HCT116 (cell line): Measurements from ENCODE around the gene STK24. TPM values are rescaled to one million over a fixed set of nuclear protein-coding genes. Genes with fewer than 3 reads are reported as not detected.

Source experiments
- ATAC-seq: fragments of 200-7000 bp; cut with Tn5 transposase; 2 replicates; pipeline ENCODE4 v1.9.1; 2020; ENCODE audit warnings: mild to moderate bottlenecking, moderate library complexity
- BruUV-seq: library from RNA; stranded (reverse); fragments of 400-500 nt; replicated peaks from 2 replicates; lab custom pipeline; 2021; lab: Mats Ljungman, UMichigan
- CTCF ChIA-PET: fragments of 300-600 bp; sonication (Branson Sonifier 250); formaldehyde crosslinking; loops from one replicate; lab custom pipeline; 2021; ENCODE audit warnings: antibody characterized with exemption; lab: Charles Lee
- POLR2A ChIA-PET: fragments of 300-600, 350-600 bp; sonication (Branson Sonifier 250); formaldehyde crosslinking; loops from one replicate; lab custom pipeline; 2021; ENCODE audit warnings: antibody characterized with exemption; lab: Charles Lee
- RAD21 ChIA-PET, 2 experiments: fragments of 300-600 bp; sonication (Branson Sonifier 250); formaldehyde crosslinking; loops; one replicate each; lab custom pipeline; 2023; ENCODE audit warnings: low total read pairs in 2 of 2; ENCODE audit not compliant: uncharacterized antibody in 2 of 2, unreplicated experiment in 2 of 2, low non-redundant PET in 1 of 2; lab: Charles Lee
- DNase-seq: peaks from one replicate; pipeline ENCODE4 v3.0.0-alpha.2; 2010; ENCODE audit warnings: low read depth, low spot score
- H2AFZ ChIP-seq: fragments of 200-600 bp; shearing (Covaris generic), sonication (generic); 2 replicates; pipeline ENCODE4 v1.6.1; 2017; ENCODE audit warnings: low read depth, mixed run types, mixed read lengths, antibody characterized with exemption, low read length; ENCODE audit not compliant: poor library complexity, severe bottlenecking
- H3K27ac ChIP-seq: 2 replicates; pipeline ENCODE4 v1.5.1; 2012; ENCODE audit warnings: low read depth, low read length
- H3K27me3 ChIP-seq: fragments of 200-600 bp; sonication (generic); 2 replicates; pipeline ENCODE4 v1.6.1; 2016; ENCODE audit warnings: mixed run types, low read length, mixed read lengths; ENCODE audit not compliant: insufficient read depth
- H3K36me3 ChIP-seq, 2 experiments: fragments of 200-500 bp in 1 of 2; fragments of 200-600 bp in 1 of 2; sonication (Bioruptor generic) in 1 of 2; sonication (generic) in 1 of 2; 2 replicates each; pipeline versions ENCODE4 v1.5.1 to v1.6.1; 2014 to 2016; ENCODE audit warnings: low read length in 2 of 2, inconsistent platforms in 1 of 2, mixed read lengths in 1 of 2, mixed run types in 1 of 2; ENCODE audit not compliant: insufficient read depth in 2 of 2, control insufficient read depth in 1 of 2
- H3K4me1 ChIP-seq, 2 experiments: fragments of 200-600 bp in 1 of 2; sonication (generic) in 1 of 2; 2 replicates each; pipeline versions ENCODE4 v1.5.1 to v1.6.1; 2012 to 2017; ENCODE audit warnings: low read length in 2 of 2, inconsistent platforms in 1 of 2, mild to moderate bottlenecking in 1 of 2, mixed read lengths in 1 of 2, mixed run types in 1 of 2, moderate library complexity in 1 of 2; ENCODE audit not compliant: insufficient read depth in 2 of 2, control insufficient read depth in 1 of 2
- H3K4me2 ChIP-seq: fragments of 200-600 bp; sonication (generic); 2 replicates; pipeline ENCODE4 v1.6.1; 2017; ENCODE audit warnings: mixed run types, low read length, mixed read lengths
- H3K4me3 ChIP-seq, 2 experiments: fragments of 200-600 bp in 1 of 2; sonication (generic) in 1 of 2; replicated peaks in 1 of 2; 2 replicates each; pipeline ENCODE4 v1.5.1; 2011 to 2016; ENCODE audit warnings: low read length in 2 of 2, control low read depth in 1 of 2, low read depth in 1 of 2, mild to moderate bottlenecking in 1 of 2, mixed read lengths in 1 of 2, mixed run types in 1 of 2
- H3K79me2 ChIP-seq: fragments of 200-600 bp; sonication (generic); 2 replicates; pipeline ENCODE4 v1.6.1; 2017; ENCODE audit warnings: mild to moderate bottlenecking, mixed run types, low read length, moderate library complexity, mixed read lengths; ENCODE audit not compliant: insufficient read depth
- H3K9ac ChIP-seq: fragments of 200-600 bp; sonication (generic); 2 replicates; pipeline ENCODE4 v1.6.1; 2016; ENCODE audit warnings: low read length, mixed read lengths
- H3K9me2 ChIP-seq: fragments of 200-600 bp; sonication (generic), shearing (Covaris generic); 2 replicates; pipeline ENCODE4 v1.6.1; 2017; ENCODE audit warnings: mixed run types, mild to moderate bottlenecking, moderate library complexity; ENCODE audit not compliant: insufficient read depth
- H3K9me3 ChIP-seq, 2 experiments: fragments of 200-500 bp in 1 of 2; fragments of 200-600 bp in 1 of 2; sonication (Bioruptor generic) in 1 of 2; sonication (generic) in 1 of 2; 2 replicates each; pipeline ENCODE4 v1.6.1; 2014 to 2017; ENCODE audit warnings: low read length in 2 of 2, mixed read lengths in 2 of 2, inconsistent platforms in 1 of 2, low read depth in 1 of 2, mild to moderate bottlenecking in 1 of 2, mixed run types in 1 of 2, moderate library complexity in 1 of 2; ENCODE audit not compliant: control insufficient read depth in 1 of 2, insufficient read depth in 1 of 2
- H4K20me1 ChIP-seq: fragments of 200-600 bp; sonication (generic), shearing (Covaris generic); 2 replicates; pipeline ENCODE4 v1.6.1; 2017; ENCODE audit warnings: mixed run types, mild to moderate bottlenecking, moderate library complexity; ENCODE audit not compliant: insufficient read depth
- CBX3 ChIP-seq: IDR thresholded peaks from 2 replicates; pipeline ENCODE4 v1.6.1; 2012; ENCODE audit warnings: low read depth
- CEBPB ChIP-seq: IDR thresholded peaks from 2 replicates; pipeline ENCODE4 v1.6.1; 2012; ENCODE audit warnings: low read depth
- EGR1 ChIP-seq: IDR thresholded peaks from 2 replicates; pipeline ENCODE4 v1.6.1; 2012; ENCODE audit warnings: low read depth
- EZH2 ChIP-seq: fragments of 200-600 bp; sonication (generic); IDR thresholded peaks from 2 replicates; pipeline ENCODE4 v1.6.1; 2017; ENCODE audit warnings: antibody characterized with exemption, mixed run types
- EZH2phosphoT487 ChIP-seq: fragments of 200-600 bp; IDR thresholded peaks from 2 replicates; pipeline ENCODE4 v1.6.1; 2018; ENCODE audit warnings: antibody characterized with exemption, borderline replicate concordance
- FOSL1 ChIP-seq: IDR thresholded peaks from 2 replicates; pipeline ENCODE4 v1.6.1; 2012; ENCODE audit warnings: low read depth
- POLR2A ChIP-seq: IDR thresholded peaks from 2 replicates; pipeline ENCODE4 v1.7.0; 2011; ENCODE audit warnings: borderline replicate concordance; ENCODE audit not compliant: insufficient read depth, insufficient read length; ENCODE audit errors: extremely low read depth
- POLR2AphosphoS5 ChIP-seq: IDR thresholded peaks from 2 replicates; pipeline ENCODE4 v1.6.1; 2011; ENCODE audit warnings: mild to moderate bottlenecking, low read depth, low read length, moderate library complexity
- RAD21 ChIP-seq: IDR thresholded peaks from 2 replicates; pipeline ENCODE4 v1.6.1; 2012; ENCODE audit warnings: low read depth, mild to moderate bottlenecking
- SRF ChIP-seq: IDR thresholded peaks from 2 replicates; pipeline ENCODE4 v1.6.1; 2012; ENCODE audit warnings: low read depth
- TCF7L2 ChIP-seq: IDR thresholded peaks from 2 replicates; pipeline ENCODE4 v1.7.0; 2011; ENCODE audit warnings: borderline replicate concordance, inconsistent platforms; ENCODE audit not compliant: insufficient read depth, insufficient read length; ENCODE audit errors: extremely low read depth
- YY1 ChIP-seq: IDR thresholded peaks from 2 replicates; pipeline ENCODE4 v1.6.1; 2011; ENCODE audit warnings: low read length, low read depth, moderate library complexity, mild to moderate bottlenecking; ENCODE audit not compliant: insufficient replicate concordance; ENCODE audit errors: extremely low read depth
- ZNF274 ChIP-seq: fragments of 200-500 bp; sonication (Bioruptor generic); IDR thresholded peaks from 2 replicates; pipeline ENCODE4 v1.6.1; 2014; ENCODE audit warnings: mild to moderate bottlenecking, low read depth, low read length, inconsistent platforms
- intact Hi-C: fragments of 100-400 bp; cut with micrococcal nuclease; formaldehyde crosslinking; loops from 2 replicates; pipeline ENCODE4 v1.10.0; 2022
- total RNA-seq: library from RNA; stranded (reverse); gene quantifications from one replicate; pipeline ENCODE4 v1.2.1, GENCODE V29; 2021; ENCODE audit not compliant: unreplicated experiment
- TF ChIP-seq, protein P1 (sequence below), 3 experiments: fragments of 200-600 bp in 1 of 3; sonication (generic) in 1 of 3; IDR thresholded peaks in 2 of 3; conservative IDR thresholded peaks in 1 of 3; 2 replicates each; pipeline ENCODE4 v1.5.1; 2012 to 2017; ENCODE audit warnings: low read depth in 2 of 3, low read length in 2 of 3, antibody characterized with exemption in 1 of 3, borderline replicate concordance in 1 of 3, control low read depth in 1 of 3, mild to moderate bottlenecking in 1 of 3, mixed read lengths in 1 of 3, mixed run types in 1 of 3, moderate library complexity in 1 of 3; ENCODE audit not compliant: insufficient read depth in 1 of 3
- TF ChIP-seq, protein P2 (sequence below): IDR thresholded peaks from 2 replicates; pipeline ENCODE4 v1.6.1; 2011; ENCODE audit warnings: mild to moderate bottlenecking, low read length, moderate library complexity; ENCODE audit not compliant: insufficient replicate concordance; ENCODE audit errors: extremely low read depth
- TF ChIP-seq, protein P3 (sequence below): IDR thresholded peaks from 2 replicates; pipeline ENCODE4 v1.6.1; 2012
- TF ChIP-seq, protein P4 (sequence below): IDR thresholded peaks from 2 replicates; pipeline ENCODE4 v1.6.1; 2012; ENCODE audit warnings: low read depth
- TF ChIP-seq, protein P5 (sequence below): IDR thresholded peaks from 2 replicates; pipeline ENCODE4 v1.6.1; 2012

The STK24 gene
- total RNA-seq, 1 experiment from 2014 or later, result 137 TPM

DNA sequence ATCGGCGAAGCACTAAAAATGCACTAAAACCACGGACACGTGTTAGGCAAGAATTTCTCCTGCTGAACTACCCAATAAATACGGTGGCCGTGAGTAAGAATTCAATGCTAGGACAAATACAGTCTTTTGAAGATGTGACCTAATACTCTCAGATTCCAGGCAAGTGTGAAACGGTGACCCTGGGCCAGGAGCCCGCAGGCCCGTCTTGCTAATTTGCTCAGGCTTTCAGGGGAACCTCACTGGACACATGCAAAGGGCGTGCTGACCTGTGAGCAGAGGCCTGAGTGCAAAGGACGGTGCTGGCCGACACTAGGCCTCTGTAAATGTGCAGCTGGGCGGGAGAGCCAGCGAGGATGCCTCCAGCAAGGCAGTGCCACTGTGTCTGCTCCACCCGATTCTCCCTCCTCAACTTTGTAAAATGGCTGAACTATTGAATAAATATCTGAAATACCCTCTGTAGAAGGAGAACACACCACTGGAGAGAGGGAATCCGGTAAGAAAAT lies 70.1 kb downstream of the STK24 start:
- DNase-seq (no peak), ATAC-seq (no peak)
- Histone ChIP-seq H3K9ac (no peak overlapping the region), H4K20me1 (peaks cover 5% of the 10 kb centered on the region; the same call in 1 of the 2 replicates), H3K36me3 (no peaks in the 10 kb centered on the region), H3K27me3 (no peaks in the 10 kb centered on the region), H2AFZ (no peak overlapping the region), H3K9me2 (no peaks in the 10 kb centered on the region), H3K4me3 (no peak overlapping the region), H3K9me3 (no peaks in the 10 kb centered on the region), H3K4me2 (no peak overlapping the region), H3K27ac (peak overlapping the region; percentile 39), H3K4me1 (peaks cover 41 to 53% of the 10 kb centered on the region in 2 experiments), H3K79me2 (peaks cover 100% of the 10 kb centered on the region)
- ChIA-PET POLR2A (interaction anchor here (1.1 to 3.3 kb wide), 2 partner anchors 22 to 65 kb away, joined by 3 to 23 read pairs; no protein-coding TSS in a partner anchor), CTCF (interaction anchor here (1.3 to 1.4 kb wide), 2 partner anchors 12 to 91 kb away, joined by 3 to 4 read pairs; no protein-coding TSS in a partner anchor), RAD21 (no interaction called here)
- intact Hi-C loops, result loop anchor here (5.0 kb wide), 1 partner anchor 66 kb away; no protein-coding TSS in a partner anchor
- BruUV-seq, result no TSS peak
- no peak for TF ChIP-seq RAD21
- no peak for TF ChIP-seq YY1
- TF ChIP-seq CEBPB, result no peak
- TF ChIP-seq, protein P1, sequence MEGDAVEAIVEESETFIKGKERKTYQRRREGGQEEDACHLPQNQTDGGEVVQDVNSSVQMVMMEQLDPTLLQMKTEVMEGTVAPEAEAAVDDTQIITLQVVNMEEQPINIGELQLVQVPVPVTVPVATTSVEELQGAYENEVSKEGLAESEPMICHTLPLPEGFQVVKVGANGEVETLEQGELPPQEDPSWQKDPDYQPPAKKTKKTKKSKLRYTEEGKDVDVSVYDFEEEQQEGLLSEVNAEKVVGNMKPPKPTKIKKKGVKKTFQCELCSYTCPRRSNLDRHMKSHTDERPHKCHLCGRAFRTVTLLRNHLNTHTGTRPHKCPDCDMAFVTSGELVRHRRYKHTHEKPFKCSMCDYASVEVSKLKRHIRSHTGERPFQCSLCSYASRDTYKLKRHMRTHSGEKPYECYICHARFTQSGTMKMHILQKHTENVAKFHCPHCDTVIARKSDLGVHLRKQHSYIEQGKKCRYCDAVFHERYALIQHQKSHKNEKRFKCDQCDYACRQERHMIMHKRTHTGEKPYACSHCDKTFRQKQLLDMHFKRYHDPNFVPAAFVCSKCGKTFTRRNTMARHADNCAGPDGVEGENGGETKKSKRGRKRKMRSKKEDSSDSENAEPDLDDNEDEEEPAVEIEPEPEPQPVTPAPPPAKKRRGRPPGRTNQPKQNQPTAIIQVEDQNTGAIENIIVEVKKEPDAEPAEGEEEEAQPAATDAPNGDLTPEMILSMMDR (IDR thresholded peaks at IDR 0.05 in 2 of 3, conservative IDR thresholded peaks at IDR 0.05 in 1 of 3; ENCODE audit: borderline replicate concordance in 1 of 3, insufficient read depth in 1 of 3, low read depth in 2 of 3, low read length in 2 of 3), result no peak
- TF ChIP-seq ZNF274, result no peak
- TF ChIP-seq FOSL1, result no peak
- TF ChIP-seq EZH2, result no peak
- TF ChIP-seq, protein P2, sequence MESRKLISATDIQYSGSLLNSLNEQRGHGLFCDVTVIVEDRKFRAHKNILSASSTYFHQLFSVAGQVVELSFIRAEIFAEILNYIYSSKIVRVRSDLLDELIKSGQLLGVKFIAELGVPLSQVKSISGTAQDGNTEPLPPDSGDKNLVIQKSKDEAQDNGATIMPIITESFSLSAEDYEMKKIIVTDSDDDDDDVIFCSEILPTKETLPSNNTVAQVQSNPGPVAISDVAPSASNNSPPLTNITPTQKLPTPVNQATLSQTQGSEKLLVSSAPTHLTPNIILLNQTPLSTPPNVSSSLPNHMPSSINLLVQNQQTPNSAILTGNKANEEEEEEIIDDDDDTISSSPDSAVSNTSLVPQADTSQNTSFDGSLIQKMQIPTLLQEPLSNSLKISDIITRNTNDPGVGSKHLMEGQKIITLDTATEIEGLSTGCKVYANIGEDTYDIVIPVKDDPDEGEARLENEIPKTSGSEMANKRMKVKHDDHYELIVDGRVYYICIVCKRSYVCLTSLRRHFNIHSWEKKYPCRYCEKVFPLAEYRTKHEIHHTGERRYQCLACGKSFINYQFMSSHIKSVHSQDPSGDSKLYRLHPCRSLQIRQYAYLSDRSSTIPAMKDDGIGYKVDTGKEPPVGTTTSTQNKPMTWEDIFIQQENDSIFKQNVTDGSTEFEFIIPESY, result no peak
- no peak for TF ChIP-seq SRF
- no peak for TF ChIP-seq TCF7L2
- no peak for TF ChIP-seq CBX3
- TF ChIP-seq POLR2AphosphoS5, result no peak
- TF ChIP-seq, protein P3, sequence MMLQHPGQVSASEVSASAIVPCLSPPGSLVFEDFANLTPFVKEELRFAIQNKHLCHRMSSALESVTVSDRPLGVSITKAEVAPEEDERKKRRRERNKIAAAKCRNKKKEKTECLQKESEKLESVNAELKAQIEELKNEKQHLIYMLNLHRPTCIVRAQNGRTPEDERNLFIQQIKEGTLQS, result no peak
- no peak for TF ChIP-seq EGR1
- no peak for TF ChIP-seq EZH2phosphoT487
- no peak for TF ChIP-seq POLR2A
- TF ChIP-seq, protein P4, sequence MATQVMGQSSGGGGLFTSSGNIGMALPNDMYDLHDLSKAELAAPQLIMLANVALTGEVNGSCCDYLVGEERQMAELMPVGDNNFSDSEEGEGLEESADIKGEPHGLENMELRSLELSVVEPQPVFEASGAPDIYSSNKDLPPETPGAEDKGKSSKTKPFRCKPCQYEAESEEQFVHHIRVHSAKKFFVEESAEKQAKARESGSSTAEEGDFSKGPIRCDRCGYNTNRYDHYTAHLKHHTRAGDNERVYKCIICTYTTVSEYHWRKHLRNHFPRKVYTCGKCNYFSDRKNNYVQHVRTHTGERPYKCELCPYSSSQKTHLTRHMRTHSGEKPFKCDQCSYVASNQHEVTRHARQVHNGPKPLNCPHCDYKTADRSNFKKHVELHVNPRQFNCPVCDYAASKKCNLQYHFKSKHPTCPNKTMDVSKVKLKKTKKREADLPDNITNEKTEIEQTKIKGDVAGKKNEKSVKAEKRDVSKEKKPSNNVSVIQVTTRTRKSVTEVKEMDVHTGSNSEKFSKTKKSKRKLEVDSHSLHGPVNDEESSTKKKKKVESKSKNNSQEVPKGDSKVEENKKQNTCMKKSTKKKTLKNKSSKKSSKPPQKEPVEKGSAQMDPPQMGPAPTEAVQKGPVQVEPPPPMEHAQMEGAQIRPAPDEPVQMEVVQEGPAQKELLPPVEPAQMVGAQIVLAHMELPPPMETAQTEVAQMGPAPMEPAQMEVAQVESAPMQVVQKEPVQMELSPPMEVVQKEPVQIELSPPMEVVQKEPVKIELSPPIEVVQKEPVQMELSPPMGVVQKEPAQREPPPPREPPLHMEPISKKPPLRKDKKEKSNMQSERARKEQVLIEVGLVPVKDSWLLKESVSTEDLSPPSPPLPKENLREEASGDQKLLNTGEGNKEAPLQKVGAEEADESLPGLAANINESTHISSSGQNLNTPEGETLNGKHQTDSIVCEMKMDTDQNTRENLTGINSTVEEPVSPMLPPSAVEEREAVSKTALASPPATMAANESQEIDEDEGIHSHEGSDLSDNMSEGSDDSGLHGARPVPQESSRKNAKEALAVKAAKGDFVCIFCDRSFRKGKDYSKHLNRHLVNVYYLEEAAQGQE, result no peak
- TF ChIP-seq, protein P5, sequence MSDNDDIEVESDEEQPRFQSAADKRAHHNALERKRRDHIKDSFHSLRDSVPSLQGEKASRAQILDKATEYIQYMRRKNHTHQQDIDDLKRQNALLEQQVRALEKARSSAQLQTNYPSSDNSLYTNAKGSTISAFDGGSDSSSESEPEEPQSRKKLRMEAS, result no peak
